MCF 10A (cell line): ENCODE measurements around the gene LNPEP. TPM values are rescaled to one million over a fixed set of nuclear protein-coding genes. Genes with fewer than 3 reads are reported as not detected.

Source experiments
- BruUV-seq: library from RNA; stranded (reverse); fragments of 400-500 nt; replicated peaks from 2 replicates; lab custom pipeline; 2021; lab: Mats Ljungman, UMichigan
- CTCF ChIA-PET: fragments of 300-600 bp; sonication (Branson Sonifier 250); formaldehyde crosslinking; extraction: SDS; loops from one replicate; lab custom pipeline; 2021; ENCODE audit warnings: antibody characterized with exemption, inconsistent platforms; lab: Yijun Ruan, JAX
- POLR2A ChIA-PET: fragments of 300-600, 350-650 bp; sonication (Branson Sonifier 250); formaldehyde crosslinking; extraction: SDS; loops from one replicate; lab custom pipeline; 2020; ENCODE audit warnings: antibody characterized with exemption, inconsistent platforms; lab: Yijun Ruan, JAX
- DNase-seq: peaks from one replicate; pipeline ENCODE4 v3.0.0-alpha.2; 2018; ENCODE audit not compliant: unreplicated experiment
- H3K27ac Mint-ChIP-seq: one replicate; pipeline ENCODE4 v1.8.0; 2022; ENCODE audit warnings: mild to moderate bottlenecking, low read depth, mixed read lengths; ENCODE audit not compliant: unreplicated experiment
- H3K27me3 Mint-ChIP-seq: one replicate; pipeline ENCODE4 v1.8.0; 2022; ENCODE audit warnings: mixed read lengths; ENCODE audit not compliant: insufficient read depth, unreplicated experiment
- H3K36me3 Mint-ChIP-seq: one replicate; pipeline ENCODE4 v1.8.0; 2022; ENCODE audit warnings: mild to moderate bottlenecking, moderate library complexity, mixed read lengths; ENCODE audit not compliant: insufficient read depth, unreplicated experiment
- H3K4me1 Mint-ChIP-seq: one replicate; pipeline ENCODE4 v1.8.0; 2022; ENCODE audit warnings: mixed read lengths; ENCODE audit not compliant: insufficient read depth, unreplicated experiment
- H3K4me3 Mint-ChIP-seq: one replicate; pipeline ENCODE4 v1.8.0; 2022; ENCODE audit warnings: mild to moderate bottlenecking, moderate library complexity, mixed read lengths; ENCODE audit not compliant: unreplicated experiment
- H3K9me3 Mint-ChIP-seq: one replicate; pipeline ENCODE4 v1.8.0; 2022; ENCODE audit warnings: mixed read lengths; ENCODE audit not compliant: unreplicated experiment
- CTCF ChIP-seq: fragments of 200-600 bp; IDR thresholded peaks from one replicate; pipeline ENCODE4 v1.8.0; 2022; ENCODE audit warnings: antibody characterized with exemption, mild to moderate bottlenecking; ENCODE audit not compliant: unreplicated experiment
- intact Hi-C: fragments of 100-400 bp; cut with micrococcal nuclease; formaldehyde crosslinking; loops from 2 replicates; pipeline ENCODE4 v1.14.1; 2022
- total RNA-seq: library from RNA; stranded (reverse); gene quantifications from 2 replicates; pipeline ENCODE4 v1.2.3, GENCODE V29; 2022

The LNPEP gene
- total RNA-seq, 1 experiment from 2014 or later: 26.4 TPM

DNA sequence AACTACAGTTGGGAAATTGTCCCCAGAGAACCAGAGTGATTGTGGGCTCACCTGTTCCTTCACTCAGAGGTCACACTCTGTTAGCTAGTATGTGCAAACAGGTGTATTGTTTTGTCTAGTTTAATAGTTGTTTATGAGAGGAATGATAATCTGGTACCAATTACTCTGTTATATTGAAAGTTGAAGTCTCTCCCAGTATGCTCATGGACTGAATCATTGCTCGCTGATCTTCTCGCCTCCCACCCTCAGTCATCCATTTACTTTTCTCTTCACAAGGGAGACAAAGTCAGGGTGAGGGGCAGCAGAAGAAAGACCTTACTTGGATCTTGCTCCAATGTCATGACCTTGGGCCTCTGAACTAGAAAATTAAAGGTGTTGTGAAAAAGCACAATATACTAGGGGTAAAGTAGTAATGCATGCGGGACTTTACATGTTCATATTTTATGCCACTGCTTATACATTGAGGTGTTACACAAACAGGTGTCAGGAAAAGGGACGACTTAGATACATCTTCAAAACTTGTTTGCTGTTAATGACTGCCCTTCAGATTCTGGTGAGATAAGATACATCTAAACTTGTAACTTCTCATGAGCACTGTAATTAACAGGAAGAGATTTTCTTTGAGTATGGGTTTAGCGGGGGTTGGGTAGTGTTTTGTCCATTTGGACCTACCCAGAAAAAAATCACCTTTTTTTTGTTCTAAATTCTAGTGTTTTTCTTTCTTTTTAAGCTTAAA lies 36.9 kb downstream of the LNPEP start:
- no peaks in the 10 kb centered on the region for H3K36me3 Mint-ChIP-seq
- intact Hi-C loops: no loop called here
- BruUV-seq: no TSS peak
- no peak for TF ChIP-seq CTCF
- peaks cover 27% of the 10 kb centered on the region for H3K4me1 Mint-ChIP-seq
- H3K27ac Mint-ChIP-seq: no peak overlapping the region
- no peaks in the 10 kb centered on the region for H3K9me3 Mint-ChIP-seq
- H3K27me3 Mint-ChIP-seq: no peaks in the 10 kb centered on the region
- ChIA-PET CTCF (interaction anchor here (0.6 to 1.3 kb wide), 2 partner anchors 39 to 170 kb away, joined by 3 read pairs; partner anchors contain the start of gene LIX1), POLR2A (interaction anchor here (1.1 kb wide), 1 partner anchor 37 kb away, joined by 4 read pairs; the partner anchor contains the start of gene LNPEP)
- H3K4me3 Mint-ChIP-seq: no peak overlapping the region
- DNase-seq: no peak

GRCh38 chr5:96973532-96974401 lies 37.9 kb downstream of the LNPEP start:
- BruUV-seq: no TSS peak
- Mint-ChIP-seq H3K4me1 (peaks cover 17% of the 10 kb centered on the region), H3K27ac (no peak overlapping the region), H3K36me3 (peaks cover under 1% of the 10 kb centered on the region), H3K4me3 (no peak overlapping the region), H3K27me3 (no peaks in the 10 kb centered on the region), H3K9me3 (no peaks in the 10 kb centered on the region)
- POLR2A ChIA-PET: no interaction called here
- intact Hi-C loops: no loop called here
- no peak for DNase-seq
- CTCF ChIA-PET: interaction anchor here (0.6 to 1.3 kb wide), 2 partner anchors 40 to 169 kb away, joined by 3 read pairs; partner anchors contain the start of gene LIX1
- no peak for TF ChIP-seq CTCF

DNA sequence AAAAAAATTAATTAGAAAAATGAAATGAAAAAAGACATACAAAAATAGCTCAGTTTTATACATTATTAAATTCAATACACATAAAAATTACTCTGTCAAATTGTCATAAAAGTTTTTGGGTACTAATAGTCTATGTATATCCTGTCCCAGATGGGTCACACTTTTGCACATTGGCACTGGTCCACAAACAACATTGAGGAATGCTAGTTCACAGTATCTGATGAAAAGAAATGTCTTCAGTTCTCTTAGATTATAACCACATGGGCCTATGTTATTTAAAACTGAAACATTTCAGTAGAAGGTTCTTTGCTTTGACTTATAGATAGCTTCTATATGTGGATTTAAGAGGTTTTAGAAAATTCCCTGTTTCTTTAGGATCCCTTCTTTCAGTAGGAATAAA lies 39.8 kb downstream of the LNPEP start:
- CTCF ChIA-PET: interaction anchor here (0.7 to 1.2 kb wide), 2 partner anchors 22 to 187 kb away, joined by 3 read pairs; no protein-coding TSS in a partner anchor

More for the DNA sequence above, 39.8 kb downstream of the LNPEP start:
- H3K27me3 Mint-ChIP-seq: no peaks in the 10 kb centered on the region
- no peak overlapping the region for H3K27ac Mint-ChIP-seq
- H3K4me3 Mint-ChIP-seq: no peak overlapping the region
- peaks cover 19% of the 10 kb centered on the region for H3K36me3 Mint-ChIP-seq
- peaks cover 9% of the 10 kb centered on the region for H3K4me1 Mint-ChIP-seq
- intact Hi-C loops: no loop called here
- no TSS peak for BruUV-seq
- POLR2A ChIA-PET: interaction anchor here (0.8 kb wide), 1 partner anchor 99 kb away, joined by 5 read pairs; no protein-coding TSS in a partner anchor
- TF ChIP-seq CTCF: no peak
- H3K9me3 Mint-ChIP-seq: no peaks in the 10 kb centered on the region
- DNase-seq: no peak
